Activated T-helper 9 cell treated with anti-CD3 and anti-CD28 coated beads, Interleukin-2, amount 50 U/mL, for 16 hours (primary cell): ENCODE data around the gene TAF1A.

Source experiments
- DNase-seq: peaks from one replicate; pipeline ENCODE4 v3.0.0-alpha.2; 2020; ENCODE audit warnings: low read depth

The TAF1A gene

GRCh38 chr1:222535455-222535854 is 54.3 kb downstream of the TAF1A start:
- DNase-seq: no peak

GRCh38 chr1:222530852-222531251 is 58.9 kb downstream of the TAF1A start:
- DNase-seq: no peak

- no peak for DNase-seq
Measured at GRCh38 chr1:222529916-222530315, 59.8 kb downstream of the TAF1A start.

- no peak for DNase-seq
Measured at GRCh38 chr1:222529181-222529580, 60.6 kb downstream of the TAF1A start.

- DNase-seq: no peak
Measured at GRCh38 chr1:222525951-222526350, 63.8 kb downstream of the TAF1A start.

GRCh38 chr1:222523852-222524251 is 65.9 kb downstream of the TAF1A start:
- no peak for DNase-seq

- no peak for DNase-seq
Measured at GRCh38 chr1:222522105-222522915, 67.4 kb downstream of the TAF1A start.

GRCh38 chr1:222521299-222522104 is 68.2 kb downstream of the TAF1A start:
- DNase-seq: no peak
